Kidney epithelial cell (primary cell): ENCODE results near the gene CRYBB1. TPM values are rescaled to one million over a fixed set of nuclear protein-coding genes. Genes with fewer than 3 reads are reported as not detected.

Source experiments
- DNase-seq: peaks from one replicate; pipeline ENCODE4 v3.0.0-alpha.2; 2010; ENCODE audit warnings: low read depth
- H3K27me3 ChIP-seq: 2 replicates; pipeline ENCODE4 v1.6.0; 2011; ENCODE audit warnings: low read length; ENCODE audit not compliant: control insufficient read depth, insufficient read depth
- H3K36me3 ChIP-seq: 2 replicates; pipeline ENCODE4 v1.5.1; 2011; ENCODE audit warnings: low read length; ENCODE audit not compliant: control insufficient read depth, insufficient read depth
- H3K4me3 ChIP-seq: 2 replicates; pipeline ENCODE4 v1.5.1; 2011; ENCODE audit warnings: low read depth, mild to moderate bottlenecking, control low read depth, low read length
- total RNA-seq: library from RNA; depleted of rRNA; stranded (reverse); fragments of >200 nt; gene quantifications from 2 replicates; pipeline ENCODE4 v1.2.3, GENCODE V29; 2015
- TF ChIP-seq, protein P1 (sequence below): IDR thresholded peaks from 2 replicates; pipeline ENCODE4 v1.5.1; 2011; ENCODE audit warnings: mild to moderate bottlenecking, moderate library complexity, low read length, control low read depth, inconsistent platforms; ENCODE audit not compliant: insufficient read depth, poor library complexity, severe bottlenecking

CRYBB1 gene
- total RNA-seq, 1 donor from 2014 or later = not detected

DNA sequence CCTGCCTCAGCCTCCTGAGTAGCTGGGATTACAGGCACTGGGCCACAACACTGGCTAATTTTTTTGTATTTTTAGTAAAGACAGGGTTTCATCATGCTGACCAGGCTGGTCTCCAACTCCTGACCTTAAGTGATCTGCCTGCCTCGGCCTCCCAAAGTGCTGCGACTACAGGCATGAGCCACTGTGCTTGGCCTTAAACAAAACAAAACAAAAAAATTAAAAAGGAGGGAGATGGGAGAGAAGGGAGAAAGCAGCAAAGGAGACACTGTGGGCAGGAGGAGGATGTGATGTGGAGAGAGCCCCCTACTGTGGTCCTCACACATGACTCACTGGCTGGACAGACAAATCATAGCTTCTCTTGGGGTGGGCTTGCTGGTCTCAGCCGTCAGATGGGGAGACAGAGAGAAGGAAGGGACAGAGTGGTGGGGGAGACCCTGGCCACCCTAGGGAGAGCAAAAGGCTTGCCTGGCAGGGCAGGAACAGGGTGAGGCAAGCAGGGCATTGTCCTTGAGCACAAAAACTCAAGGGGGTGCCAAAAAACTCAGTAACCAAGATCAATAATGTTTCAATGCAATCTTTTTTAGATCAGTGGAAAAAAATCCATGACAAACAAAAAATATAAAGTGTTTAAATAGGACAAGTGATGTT is 59.5 kb downstream of the CRYBB1 start:
- TF ChIP-seq, protein P1, sequence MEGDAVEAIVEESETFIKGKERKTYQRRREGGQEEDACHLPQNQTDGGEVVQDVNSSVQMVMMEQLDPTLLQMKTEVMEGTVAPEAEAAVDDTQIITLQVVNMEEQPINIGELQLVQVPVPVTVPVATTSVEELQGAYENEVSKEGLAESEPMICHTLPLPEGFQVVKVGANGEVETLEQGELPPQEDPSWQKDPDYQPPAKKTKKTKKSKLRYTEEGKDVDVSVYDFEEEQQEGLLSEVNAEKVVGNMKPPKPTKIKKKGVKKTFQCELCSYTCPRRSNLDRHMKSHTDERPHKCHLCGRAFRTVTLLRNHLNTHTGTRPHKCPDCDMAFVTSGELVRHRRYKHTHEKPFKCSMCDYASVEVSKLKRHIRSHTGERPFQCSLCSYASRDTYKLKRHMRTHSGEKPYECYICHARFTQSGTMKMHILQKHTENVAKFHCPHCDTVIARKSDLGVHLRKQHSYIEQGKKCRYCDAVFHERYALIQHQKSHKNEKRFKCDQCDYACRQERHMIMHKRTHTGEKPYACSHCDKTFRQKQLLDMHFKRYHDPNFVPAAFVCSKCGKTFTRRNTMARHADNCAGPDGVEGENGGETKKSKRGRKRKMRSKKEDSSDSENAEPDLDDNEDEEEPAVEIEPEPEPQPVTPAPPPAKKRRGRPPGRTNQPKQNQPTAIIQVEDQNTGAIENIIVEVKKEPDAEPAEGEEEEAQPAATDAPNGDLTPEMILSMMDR = no peak
- Histone ChIP-seq H3K4me3 (no peak overlapping the region), H3K27me3 (no peaks in the 10 kb centered on the region), H3K36me3 (no peaks in the 10 kb centered on the region)
- no peak for DNase-seq

DNA sequence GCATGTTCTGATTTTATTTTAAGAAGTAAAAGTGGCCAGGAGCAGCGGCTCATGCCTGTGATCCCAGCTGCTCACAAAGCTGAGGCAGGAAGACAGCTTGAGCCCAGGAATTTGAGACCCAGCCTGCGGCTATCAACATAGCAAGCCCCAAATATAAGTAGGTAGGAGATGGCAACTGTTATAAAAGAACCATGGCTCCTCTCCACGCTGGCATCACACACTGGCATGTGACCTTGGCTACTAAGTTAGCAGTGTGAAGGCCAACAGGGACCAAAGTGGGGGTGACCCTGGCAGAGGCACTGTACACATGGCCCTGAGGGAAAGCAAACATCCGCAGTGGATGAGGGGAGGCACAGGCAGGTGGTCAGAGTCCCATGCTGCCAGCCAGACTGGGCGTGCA is 60.9 kb downstream of the CRYBB1 start:
- H3K27me3 ChIP-seq = no peaks in the 10 kb centered on the region

DNA sequence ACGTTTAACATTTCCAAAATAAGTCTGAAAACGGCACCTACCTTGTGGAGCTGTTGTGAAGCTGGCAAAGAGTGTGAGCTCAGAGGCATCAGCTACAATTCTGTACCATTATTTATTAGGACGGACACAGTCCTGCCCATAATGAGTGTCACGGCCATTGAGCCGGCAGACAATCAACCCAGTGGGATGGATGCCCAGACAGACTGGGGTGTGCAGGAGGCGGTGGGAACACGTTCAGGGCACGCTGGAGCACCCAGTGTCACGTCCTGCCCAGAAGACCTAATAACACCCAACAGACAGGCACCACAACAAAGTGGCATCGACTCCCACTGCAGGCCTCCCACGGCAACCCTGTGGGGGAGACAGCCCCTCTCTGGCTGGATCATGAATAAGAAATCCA is 62.3 kb downstream of the CRYBB1 start:
- DNase-seq = no peak
- no peak overlapping the region for H3K4me3 ChIP-seq
- no peaks in the 10 kb centered on the region for H3K36me3 ChIP-seq
- TF ChIP-seq, protein P1 = no peak
- H3K27me3 ChIP-seq = no peaks in the 10 kb centered on the region

More for the DNA sequence above, 60.9 kb downstream of the CRYBB1 start:
- TF ChIP-seq, protein P1 = no peak
- Histone ChIP-seq H3K4me3 (no peak overlapping the region), H3K36me3 (no peaks in the 10 kb centered on the region)
- no peak for DNase-seq

DNA sequence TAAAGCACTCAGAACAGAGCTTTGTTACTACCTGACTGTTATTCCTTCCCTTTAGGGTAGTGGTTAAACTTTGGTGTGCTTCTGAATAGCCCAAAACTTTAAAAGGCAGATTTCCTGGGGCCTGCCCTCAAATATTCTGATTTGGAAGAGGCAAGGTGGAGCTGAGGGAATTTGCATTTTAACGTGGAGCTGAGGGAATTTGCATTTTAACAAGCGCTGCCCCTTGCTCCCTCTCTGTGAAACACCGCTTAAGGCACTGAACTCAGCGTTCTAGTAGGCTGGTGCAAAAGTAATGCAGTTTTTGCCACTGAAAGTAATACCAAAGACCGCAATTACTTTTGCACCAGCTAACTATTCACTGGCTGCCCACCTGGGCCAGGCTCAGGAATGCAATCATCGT is 62.9 kb downstream of the CRYBB1 start:
- H3K4me3 ChIP-seq = no peak overlapping the region
- H3K27me3 ChIP-seq = no peaks in the 10 kb centered on the region
- DNase-seq = no peak
- TF ChIP-seq, protein P1 = no peak
- no peaks in the 10 kb centered on the region for H3K36me3 ChIP-seq

DNA sequence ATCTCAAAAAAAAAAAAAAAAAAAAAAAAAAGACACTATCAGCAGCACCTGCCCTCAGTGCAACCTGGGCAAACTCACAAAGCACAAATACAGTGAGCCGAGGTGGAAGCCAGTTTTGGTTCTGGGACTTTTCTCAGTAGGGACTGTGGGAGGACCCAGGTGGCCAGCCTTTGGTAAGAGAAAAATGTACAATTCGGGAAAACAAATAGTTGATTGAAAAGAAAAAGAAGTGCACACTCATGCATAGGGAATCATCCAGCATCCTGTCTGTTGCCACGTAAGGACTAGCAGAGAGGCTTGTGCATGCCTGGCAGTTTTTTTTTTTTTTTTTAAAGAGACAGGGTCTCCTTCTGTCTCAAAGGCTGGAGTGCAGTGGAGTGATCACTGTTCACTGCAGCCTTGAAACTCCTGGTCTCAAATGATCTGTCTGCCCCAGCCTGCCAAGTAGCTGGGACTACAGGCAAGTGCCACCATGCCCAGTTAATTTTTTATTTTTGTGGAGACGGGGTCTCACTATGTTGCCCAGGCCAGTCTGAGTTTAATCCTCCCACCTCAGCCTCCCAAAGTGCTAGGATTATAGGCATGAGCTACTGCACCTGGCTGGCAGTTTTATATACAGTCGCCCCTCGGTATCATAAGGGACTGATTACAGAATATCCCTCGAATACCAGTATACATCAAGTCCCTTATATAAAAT is 64.6 kb downstream of the CRYBB1 start:
- no peak overlapping the region for H3K4me3 ChIP-seq
- TF ChIP-seq, protein P1 = no peak
- DNase-seq = peak; percentile 57

More for the DNA sequence above, 64.6 kb downstream of the CRYBB1 start:
- Histone ChIP-seq H3K27me3 (no peaks in the 10 kb centered on the region), H3K36me3 (no peaks in the 10 kb centered on the region)
